H1 (cell line): Measurements from ENCODE around the gene SNRNP70. TPM values are rescaled to one million over a fixed set of nuclear protein-coding genes. Genes with fewer than 3 reads are reported as not detected.

ENCODE experiments used
- CTCF ChIA-PET: fragments of 300-600 bp; sonication (Branson Sonifier 250); formaldehyde crosslinking; loops from one replicate; lab custom pipeline; 2021; ENCODE audit not compliant: partially characterized antibody; lab: Charles Lee
- POLR2A ChIA-PET: fragments of 300-600 bp; sonication (Branson Sonifier 250); formaldehyde crosslinking; loops from one replicate; lab custom pipeline; 2021; ENCODE audit warnings: inconsistent platforms; ENCODE audit not compliant: partially characterized antibody; lab: Charles Lee
- DNase-seq, 2 experiments: peaks; one replicate each; pipeline versions ENCODE4 v3.0.0 to v3.0.0-alpha.2; 2010 to 2022; ENCODE audit warnings: low spot score in 2 of 2, low read depth in 1 of 2, mixed read lengths in 1 of 2
- FAIRE-seq: peaks from 2 replicates; lab custom pipeline; 2011; peaks lifted over from hg19 to GRCh38; lab: Jason Lieb, UNC
- H2AFZ ChIP-seq: 2 replicates; pipeline ENCODE4 v1.8.1; 2012; ENCODE audit warnings: low read length, inconsistent platforms
- H2AK5ac ChIP-seq: 2 replicates; pipeline ENCODE4 v1.6.1; 2013; ENCODE audit warnings: low read depth, low read length
- H2BK120ac ChIP-seq: replicated peaks from 2 replicates; pipeline ENCODE3; 2013; ENCODE audit warnings: low read depth, low read length, inconsistent platforms
- H2BK12ac ChIP-seq: 2 replicates; pipeline ENCODE4 v1.6.1; 2013; ENCODE audit warnings: low read depth, low read length
- H2BK15ac ChIP-seq: 2 replicates; pipeline ENCODE4 v1.6.1; 2013; ENCODE audit warnings: low read length
- H2BK20ac ChIP-seq: 2 replicates; pipeline ENCODE4 v1.6.1; 2013; ENCODE audit warnings: low read length
- H2BK5ac ChIP-seq: 2 replicates; pipeline ENCODE4 v1.6.1; 2013; ENCODE audit warnings: low read depth, low read length
- H3K14ac ChIP-seq: 2 replicates; pipeline ENCODE4 v1.6.1; 2013; ENCODE audit warnings: inconsistent platforms; ENCODE audit not compliant: insufficient read length
- H3K18ac ChIP-seq: 2 replicates; pipeline ENCODE4 v1.6.1; 2013; ENCODE audit warnings: low read length; ENCODE audit errors: extremely low read depth
- H3K23ac ChIP-seq: 2 replicates; pipeline ENCODE4 v1.6.1; 2013; ENCODE audit warnings: inconsistent platforms; ENCODE audit not compliant: insufficient read length
- H3K23me2 ChIP-seq: 2 replicates; pipeline ENCODE4 v1.6.1; 2013; ENCODE audit warnings: low read depth, low read length
- H3K27ac ChIP-seq: 2 replicates; pipeline ENCODE4 v1.6.1; 2011; ENCODE audit warnings: low read depth, low read length, inconsistent platforms
- H3K27me3 ChIP-seq, 4 experiments: replicated peaks in 1 of 4; 1 replicate in 1 of 4; 2 replicates in 3 of 4; pipeline versions ENCODE4 v1.6.1 to v1.8.1; 2011 to 2013; ENCODE audit warnings: low read length in 3 of 4, mild to moderate bottlenecking in 3 of 4, inconsistent platforms in 2 of 4, mixed read lengths in 2 of 4, moderate library complexity in 1 of 4; ENCODE audit not compliant: control insufficient read depth in 3 of 4, insufficient read depth in 3 of 4; ENCODE audit errors: extremely low read depth in 1 of 4
- H3K36me3 ChIP-seq, 4 experiments: 2 replicates each; pipeline versions ENCODE4 v1.6.1 to v1.8.1; 2011 to 2013; ENCODE audit warnings: mild to moderate bottlenecking in 4 of 4, low read length in 3 of 4, moderate library complexity in 2 of 4, control low read depth in 1 of 4, inconsistent platforms in 1 of 4; ENCODE audit not compliant: insufficient read depth in 4 of 4, control insufficient read depth in 2 of 4
- H3K4ac ChIP-seq: replicated peaks from 2 replicates; pipeline ENCODE3; 2013; ENCODE audit warnings: low read length, low read depth, mixed read lengths, inconsistent platforms; ENCODE audit not compliant: insufficient read length
- H3K4me1 ChIP-seq, 4 experiments: replicated peaks in 1 of 4; 1 replicate in 1 of 4; 2 replicates in 3 of 4; pipeline versions ENCODE4 v1.6.1 to v1.8.1; 2011 to 2013; ENCODE audit warnings: low read length in 3 of 4, inconsistent platforms in 2 of 4, mixed read lengths in 1 of 4; ENCODE audit not compliant: insufficient read depth in 4 of 4, control insufficient read depth in 3 of 4
- H3K4me2 ChIP-seq, 2 experiments: 2 replicates each; pipeline versions ENCODE4 v1.6.1 to v1.8.1; 2011 to 2013; ENCODE audit warnings: low read depth in 2 of 2, low read length in 2 of 2, control low read depth in 1 of 2, inconsistent platforms in 1 of 2, mild to moderate bottlenecking in 1 of 2; ENCODE audit not compliant: insufficient read depth in 1 of 2
- H3K4me3 ChIP-seq, 4 experiments: fragments of 200-600, 300-600 bp in 1 of 4; sonication (generic), shearing (Covaris generic), sonication (Bioruptor Twin) in 1 of 4; 2 replicates each; pipeline versions ENCODE4 v1.5.1 to v1.8.1; 2011 to 2016; ENCODE audit warnings: low read length in 4 of 4, low read depth in 3 of 4, control low read depth in 2 of 4, inconsistent platforms in 2 of 4, mild to moderate bottlenecking in 2 of 4, mixed read lengths in 1 of 4, moderate library complexity in 1 of 4; ENCODE audit not compliant: insufficient read depth in 2 of 4; ENCODE audit errors: extremely low read depth in 1 of 4
- H3K56ac ChIP-seq: replicated peaks from 2 replicates; pipeline ENCODE3; 2013; ENCODE audit warnings: low read depth, mild to moderate bottlenecking, mixed read lengths, low read length, inconsistent platforms; ENCODE audit not compliant: insufficient read length
- H3K79me1 ChIP-seq: 2 replicates; pipeline ENCODE4 v1.6.1; 2013; ENCODE audit warnings: low read depth, low read length, control low read depth
- H3K79me2 ChIP-seq, 2 experiments: 2 replicates each; pipeline versions ENCODE4 v1.6.1 to v1.8.1; 2012 to 2013; ENCODE audit warnings: low read length in 2 of 2, mild to moderate bottlenecking in 2 of 2, inconsistent platforms in 1 of 2; ENCODE audit not compliant: insufficient read depth in 2 of 2, control insufficient read depth in 1 of 2
- H3K9ac ChIP-seq, 4 experiments: replicated peaks in 1 of 4; 1 replicate in 1 of 4; 2 replicates in 3 of 4; pipeline versions ENCODE4 v1.6.1 to v1.8.1; 2011 to 2013; ENCODE audit warnings: low read depth in 3 of 4, low read length in 3 of 4, control low read depth in 2 of 4, mild to moderate bottlenecking in 2 of 4, moderate library complexity in 2 of 4, inconsistent platforms in 1 of 4; ENCODE audit errors: extremely low read depth in 1 of 4
- H3K9me3 ChIP-seq, 2 experiments: 2 replicates each; pipeline versions ENCODE4 v1.6.1 to v1.8.1; 2012 to 2013; ENCODE audit warnings: mild to moderate bottlenecking in 2 of 2, moderate library complexity in 2 of 2, control low read depth in 1 of 2, inconsistent platforms in 1 of 2, low read depth in 1 of 2, low read length in 1 of 2, mixed read lengths in 1 of 2; ENCODE audit not compliant: insufficient read depth in 2 of 2
- H4K20me1 ChIP-seq, 2 experiments: replicated peaks in 1 of 2; 2 replicates each; pipeline versions ENCODE3 to v1.8.1; 2011 to 2013; ENCODE audit warnings: inconsistent platforms in 2 of 2, low read length in 2 of 2, mild to moderate bottlenecking in 1 of 2; ENCODE audit not compliant: insufficient read depth in 2 of 2, control insufficient read depth in 1 of 2
- H4K5ac ChIP-seq: 2 replicates; pipeline ENCODE4 v1.6.1; 2013; ENCODE audit warnings: low read length, low read depth, mixed read lengths, inconsistent platforms; ENCODE audit not compliant: insufficient read length
- H4K8ac ChIP-seq: 2 replicates; pipeline ENCODE4 v1.8.0; 2013; ENCODE audit warnings: mild to moderate bottlenecking, moderate library complexity, low read length, inconsistent platforms; ENCODE audit not compliant: insufficient read depth; ENCODE audit errors: extremely low read depth
- H4K91ac ChIP-seq: replicated peaks from 2 replicates; pipeline ENCODE3; 2013; ENCODE audit warnings: low read length, mixed read lengths, inconsistent platforms; ENCODE audit not compliant: insufficient read length
- ATF2 ChIP-seq: IDR thresholded peaks from 2 replicates; pipeline ENCODE4 v1.6.1; 2012; ENCODE audit warnings: low read length, inconsistent platforms
- CHD2 ChIP-seq: IDR thresholded peaks from 2 replicates; pipeline ENCODE4 v1.6.1; 2012; ENCODE audit warnings: low read length, improper control_type of control experiment
- CTCF ChIP-seq, 3 experiments: IDR thresholded peaks; 1 replicate in 2 of 3; 2 replicates in 1 of 3; pipeline versions ENCODE4 v1.5.1 to v1.6.1; 2011; ENCODE audit warnings: low read length in 3 of 3, mild to moderate bottlenecking in 3 of 3, inconsistent platforms in 2 of 3, low read depth in 1 of 3, moderate library complexity in 1 of 3; ENCODE audit not compliant: insufficient read depth in 1 of 3; ENCODE audit errors: control extremely low read depth in 1 of 3
- MAX ChIP-seq: IDR thresholded peaks from 2 replicates; pipeline ENCODE4 v1.6.1; 2012; ENCODE audit warnings: inconsistent platforms
- RAD21 ChIP-seq, 2 experiments: IDR thresholded peaks in 1 of 2; conservative IDR thresholded peaks in 1 of 2; 2 replicates each; pipeline ENCODE4 v1.6.1; 2011; ENCODE audit warnings: low read depth in 2 of 2, low read length in 2 of 2, improper control_type of control experiment in 1 of 2, inconsistent platforms in 1 of 2, mild to moderate bottlenecking in 1 of 2, moderate library complexity in 1 of 2
- RBBP5 ChIP-seq: IDR thresholded peaks from 2 replicates; pipeline ENCODE4 v1.7.1; 2012; ENCODE audit warnings: low read depth, mild to moderate bottlenecking, inconsistent platforms, low read length, moderate library complexity, borderline replicate concordance
- RXRA ChIP-seq: IDR thresholded peaks from 2 replicates; pipeline ENCODE4 v1.6.1; 2011; ENCODE audit warnings: low read depth, mild to moderate bottlenecking, low read length, moderate library complexity; ENCODE audit not compliant: insufficient read depth
- WGBS, 2 experiments: shearing (Covaris generic) in 1 of 2; methylation state at CpG; one replicate each; pipeline versions ENCODE4 v1.1.6 to v1.1.7; 2013 to 2015; ENCODE audit warnings: low lambda C conversion rate in 2 of 2, mixed read lengths in 2 of 2, inconsistent platforms in 1 of 2, low coverage in 1 of 2, missing lambda C conversion rate in 1 of 2; ENCODE audit not compliant: insufficient replicate concordance in 2 of 2, insufficient coverage in 1 of 2, insufficient read length in 1 of 2; ENCODE audit errors: extremely low coverage in 1 of 2, missing lambda C conversion rate in 1 of 2; 5-methylcytosine and 5-hydroxymethylcytosine counted together
- polyA plus RNA-seq, 7 experiments: library from polyadenylated mRNA; depleted of rRNA in 3 of 7; stranded (reverse) in 5 of 7; unstranded in 2 of 7; fragments of >200 nt in 5 of 7; fragments of 200-250 nt in 2 of 7; gene quantifications; 1 replicate in 5 of 7; 2 replicates in 1 of 7; 4 replicates in 1 of 7; pipeline versions ENCODE4 v1.2.1 to v1.2.3, GENCODE V29; 2011 to 2013; ENCODE audit warnings: missing spikeins in 2 of 7, mixed read lengths in 2 of 7
- total RNA-seq: library from RNA; stranded (reverse); fragmentation: NEBNext Ultra II Directional; extraction: Animal tissue kit (Norgen Biotek cat#: 25700); gene quantifications from 2 replicates; pipeline ENCODE4 v1.2.1, GENCODE V29; 2021

SNRNP70 gene
- total and polyA plus RNA-seq, 2 of the 8 experiments (the other 6 are each of a cell fraction or from before 2014, with no cell fraction given) = 231 to 235 TPM

GRCh38 chr19:49106648-49107135 lies 21.4 kb downstream of the SNRNP70 start:
- no peak overlapping the region for H2BK12ac ChIP-seq
- H3K4me3 ChIP-seq = no peak overlapping the region
- no peak overlapping the region for H3K27ac ChIP-seq
- no peak overlapping the region for H2AK5ac ChIP-seq
- WGBS, 2 experiments = 72% methylated on average over 12 of the region's 12 CpGs; no CpG with 5 or more reads in 1 of the 2 experiments
- H3K9me3 ChIP-seq = no peaks in the 10 kb centered on the region
- no peaks in the 10 kb centered on the region for H3K27me3 ChIP-seq
- no peaks in the 10 kb centered on the region for H3K23me2 ChIP-seq
- H2AFZ ChIP-seq = no peak overlapping the region
- peaks cover 18 to 32% of the 10 kb centered on the region in 2 experiments for H4K20me1 ChIP-seq
- H3K14ac ChIP-seq = no peak overlapping the region
- H4K8ac ChIP-seq = no peak overlapping the region
- DNase-seq (peak in 1 of 2 experiments; percentile 87), FAIRE-seq (peak; percentile 58)
- H2BK15ac ChIP-seq = no peak overlapping the region
- CTCF ChIA-PET = interaction anchor here (0.5 to 3.1 kb wide), 27 partner anchors 8 to 919 kb away, joined by 3 to 26 read pairs (median 4); partner anchors contain the start of genes CGB2 and LIN7B
- no peak overlapping the region for H2BK120ac ChIP-seq
- H3K56ac ChIP-seq = no peak overlapping the region
- no peaks in the 10 kb centered on the region for H3K4me1 ChIP-seq
- no peak overlapping the region for H3K4ac ChIP-seq
- peak overlapping the region; percentile 3; the same call in 1 of the 2 replicates for H2BK5ac ChIP-seq
- POLR2A ChIA-PET = interaction anchor here (0.7 to 3.6 kb wide), 8 partner anchors 9 to 104 kb away, joined by 3 to 30 read pairs (median 5); no protein-coding TSS in a partner anchor
- H4K91ac ChIP-seq = no peak overlapping the region
- H3K79me2 ChIP-seq = no peaks in the 10 kb centered on the region
- no peak overlapping the region for H2BK20ac ChIP-seq
- H3K23ac ChIP-seq = no peak overlapping the region
- H3K79me1 ChIP-seq = peaks cover 4% of the 10 kb centered on the region
- H3K36me3 ChIP-seq = peaks cover 24 to 67% (median 61%) of the 10 kb centered on the region in 4 experiments
- no peak overlapping the region for H3K18ac ChIP-seq
- no peak overlapping the region for H3K9ac ChIP-seq
- H3K4me2 ChIP-seq = no peak overlapping the region
- no peak overlapping the region for H4K5ac ChIP-seq
- TF ChIP-seq RBBP5 (no peak), RXRA (no peak), RAD21 (IDR thresholded peaks at IDR 0.05 in 1 of 2, conservative IDR thresholded peaks at IDR 0.05 in 1 of 2; ENCODE audit: low read depth in 2 of 2, low read length in 2 of 2) (peak; percentile 29 to 60; a peak in 3 of 4 replicates), CTCF (IDR thresholded peaks at IDR 0.05; ENCODE audit: control extremely low read depth in 1 of 3, insufficient read depth in 1 of 3, low read depth in 1 of 3, low read length in 3 of 3) (peak; percentile 76 to 98 (median 97)), CHD2 (no peak), ATF2 (no peak), MAX (0 out of 2 replicates have a peak, but pooled peaks have one; percentile 29)
